Measurements from ENCODE around the gene CEND1.

Gene CEND1

GRCh38 chr11:789943-790342, at the start of gene CEND1:
Gene CEND1 (minus strand): TSS chr11:790090. CDS start chr11:788576, 1,514 bp downstream.
- DNase-seq: peak; percentile 39

GRCh38 chr11:839280-839623, 49.4 kb upstream of the CEND1 start:
- DNase-seq: no peak

DNA sequence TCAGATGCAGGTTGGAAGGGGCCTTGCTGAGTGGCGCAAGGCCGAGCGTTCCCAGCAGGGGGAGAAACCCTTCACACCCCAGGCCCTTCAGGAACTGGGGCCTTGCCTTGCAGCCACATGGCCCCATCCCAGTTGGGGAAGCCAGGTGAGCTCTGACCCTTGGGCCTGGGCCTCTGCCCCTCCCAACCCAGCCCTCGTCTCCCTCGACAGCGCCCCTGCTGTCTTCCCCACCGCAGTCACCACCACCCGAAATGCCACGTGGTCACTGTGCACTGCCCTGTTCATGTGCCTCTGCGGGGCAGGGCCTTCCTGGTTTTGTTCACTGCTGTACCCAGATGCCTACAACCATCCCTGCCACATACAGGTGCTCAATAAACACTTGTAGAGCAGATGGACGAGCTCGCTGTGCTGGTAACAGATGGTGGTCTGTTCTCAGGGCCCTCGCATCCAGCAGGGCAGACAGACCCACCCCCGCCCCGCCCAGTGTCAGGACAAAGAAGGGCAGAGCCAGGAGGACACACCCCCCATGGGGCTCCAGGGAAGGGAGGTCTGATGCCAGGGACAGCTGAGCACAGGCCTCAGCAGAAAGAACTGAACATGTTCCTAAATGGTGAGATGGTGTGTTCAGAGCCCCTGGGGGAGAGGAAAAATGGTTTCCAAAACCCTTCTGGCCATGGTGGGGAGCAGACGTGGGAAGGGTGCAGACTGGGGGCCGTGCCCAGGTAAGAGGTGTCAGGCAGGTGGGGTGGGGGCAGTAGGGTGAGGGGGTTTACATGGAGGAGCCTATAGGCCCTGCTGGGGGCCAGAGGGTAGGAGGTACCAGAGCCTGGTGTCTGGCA, 48.8 kb upstream of the CEND1 start:
- peak; percentile 22 for DNase-seq

DNA sequence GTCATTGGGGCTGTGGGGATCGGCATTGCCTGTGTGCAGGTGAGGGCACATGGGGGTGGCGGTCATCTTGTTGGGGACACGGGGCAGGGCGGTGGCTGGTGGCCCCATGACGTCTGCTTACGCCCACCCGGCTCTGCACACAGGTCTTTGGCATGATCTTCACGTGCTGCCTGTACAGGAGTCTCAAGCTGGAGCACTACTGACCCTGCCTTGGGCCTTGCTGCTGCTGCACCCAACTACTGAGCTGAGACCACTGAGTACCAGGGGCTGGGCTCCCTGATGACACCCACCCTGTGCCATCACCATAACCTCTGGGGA, 48.1 kb upstream of the CEND1 start:
- no peak for DNase-seq

DNA sequence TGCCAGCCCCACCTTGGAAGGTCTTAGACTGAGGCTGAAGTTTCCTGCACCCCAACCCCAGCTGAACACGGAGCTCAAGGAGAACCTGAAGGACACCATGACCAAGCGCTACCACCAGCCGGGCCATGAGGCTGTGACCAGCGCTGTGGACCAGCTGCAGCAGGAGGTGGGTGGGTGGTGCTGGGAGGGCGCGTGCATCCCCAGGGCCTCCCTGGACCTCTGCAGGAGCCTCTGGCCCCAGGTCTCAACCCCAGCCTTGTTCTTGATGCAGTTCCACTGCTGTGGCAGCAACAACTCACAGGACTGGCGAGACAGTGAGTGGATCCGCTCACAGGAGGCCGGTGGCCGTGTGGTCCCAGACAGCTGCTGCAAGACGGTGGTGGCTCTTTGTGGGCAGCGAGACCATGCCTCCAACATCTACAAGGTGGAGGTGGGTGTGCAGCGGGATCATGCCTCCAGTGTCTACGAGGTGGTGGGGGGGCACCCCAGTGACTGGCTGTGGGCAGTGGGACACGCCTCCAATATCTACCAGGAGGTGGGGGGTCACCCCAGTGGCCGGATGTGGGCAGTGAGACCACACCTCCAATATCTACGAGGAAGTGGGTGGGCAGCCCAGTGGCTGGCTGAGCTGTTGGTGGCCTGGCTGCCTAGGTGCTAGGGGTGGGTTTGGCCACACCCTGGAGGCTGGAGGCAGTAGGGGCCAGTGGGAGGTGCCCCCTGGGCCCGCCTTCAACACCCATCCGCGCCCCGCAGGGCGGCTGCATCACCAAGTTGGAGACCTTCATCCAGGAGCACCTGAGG, 47.5 kb upstream of the CEND1 start:
- DNase-seq: no peak

- DNase-seq: no peak
Observed at GRCh38 chr11:836700-837099, 46.8 kb upstream of the CEND1 start.

GRCh38 chr11:836274-836673, 46.4 kb upstream of the CEND1 start:
- no peak for DNase-seq

DNA sequence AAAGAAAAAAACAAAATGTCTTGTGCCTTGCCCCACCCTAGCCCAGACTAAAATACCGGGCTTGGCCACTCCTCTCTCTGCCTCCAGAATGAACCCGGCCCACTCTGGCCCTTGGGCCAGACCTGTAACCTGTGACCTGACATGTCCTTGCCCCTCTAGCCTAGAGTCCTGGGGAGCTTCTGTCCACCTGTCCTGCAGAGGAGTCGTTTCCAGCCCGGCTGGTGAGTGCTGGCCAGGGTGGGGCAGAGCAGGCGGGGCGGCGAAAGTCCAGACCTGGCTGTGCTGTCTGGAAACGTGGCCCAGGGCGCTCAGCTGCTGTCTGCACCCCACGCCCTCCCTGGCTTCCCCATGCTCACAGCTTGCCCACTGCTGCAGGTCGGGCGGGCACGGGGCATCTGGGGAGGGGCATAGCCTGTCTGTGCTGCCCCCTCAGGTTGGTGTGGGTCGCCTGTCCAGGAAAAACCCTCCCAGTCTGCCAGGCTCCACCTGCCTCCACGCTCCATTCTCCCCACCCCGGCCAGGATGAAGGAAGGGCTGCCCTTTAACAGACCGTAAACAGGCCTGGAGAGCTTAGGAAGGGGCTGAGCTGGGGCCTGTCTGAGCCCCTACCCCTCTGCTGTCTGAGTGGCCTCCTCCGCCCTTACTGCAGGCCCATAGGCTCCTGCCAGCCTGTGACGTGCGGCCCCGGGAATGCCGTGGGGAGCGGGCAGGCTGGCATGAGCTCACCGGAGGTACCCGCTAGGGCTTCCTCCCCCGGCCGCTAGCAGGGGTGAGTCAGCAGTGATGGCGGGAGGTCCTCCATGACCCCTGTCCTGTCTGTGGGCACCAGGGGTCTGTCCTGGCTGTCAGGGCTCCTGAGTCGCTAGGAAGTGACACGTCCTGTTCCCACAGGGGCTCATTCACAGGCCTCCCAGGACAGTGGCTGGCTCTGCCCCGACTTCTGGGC, 44.8 kb upstream of the CEND1 start:
- peak; percentile 36 for DNase-seq

- DNase-seq: no peak
Observed at GRCh38 chr11:833849-834311, 44.0 kb upstream of the CEND1 start.

DNA sequence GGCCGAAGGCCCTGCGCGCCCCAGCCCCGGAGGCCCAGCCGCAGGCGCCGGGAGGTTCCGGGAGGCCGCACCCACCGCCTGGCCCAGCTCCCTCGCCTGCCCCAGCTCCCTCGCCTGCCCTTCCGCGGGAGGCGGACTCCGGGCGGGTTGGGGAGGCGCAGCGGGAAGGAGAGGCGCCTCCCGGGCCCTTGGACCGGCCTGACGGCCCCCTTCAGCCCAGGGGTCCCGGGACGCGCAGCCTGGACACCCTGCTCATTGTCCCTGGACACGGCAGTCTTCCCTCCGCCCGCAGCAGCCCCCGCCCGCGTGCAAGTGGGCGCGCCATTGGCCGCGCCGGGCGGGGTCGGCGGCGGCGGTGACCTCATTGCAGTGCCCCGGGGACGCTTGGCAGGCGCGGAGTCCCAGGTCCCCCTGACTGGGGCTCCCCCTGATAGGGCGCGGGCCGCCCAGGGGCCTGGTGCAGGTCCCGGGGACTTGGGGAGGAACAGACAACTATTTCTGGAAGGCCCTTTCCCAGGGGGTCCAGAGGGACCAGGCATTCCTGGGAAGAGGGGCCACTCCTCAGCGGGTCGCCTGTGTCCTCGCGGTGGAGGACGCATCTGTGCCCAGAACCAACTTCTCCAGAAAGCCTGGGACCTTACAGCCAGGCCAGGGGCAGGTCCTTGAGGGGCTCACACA, 43.4 kb upstream of the CEND1 start:
- peak; percentile 31 for DNase-seq

DNA sequence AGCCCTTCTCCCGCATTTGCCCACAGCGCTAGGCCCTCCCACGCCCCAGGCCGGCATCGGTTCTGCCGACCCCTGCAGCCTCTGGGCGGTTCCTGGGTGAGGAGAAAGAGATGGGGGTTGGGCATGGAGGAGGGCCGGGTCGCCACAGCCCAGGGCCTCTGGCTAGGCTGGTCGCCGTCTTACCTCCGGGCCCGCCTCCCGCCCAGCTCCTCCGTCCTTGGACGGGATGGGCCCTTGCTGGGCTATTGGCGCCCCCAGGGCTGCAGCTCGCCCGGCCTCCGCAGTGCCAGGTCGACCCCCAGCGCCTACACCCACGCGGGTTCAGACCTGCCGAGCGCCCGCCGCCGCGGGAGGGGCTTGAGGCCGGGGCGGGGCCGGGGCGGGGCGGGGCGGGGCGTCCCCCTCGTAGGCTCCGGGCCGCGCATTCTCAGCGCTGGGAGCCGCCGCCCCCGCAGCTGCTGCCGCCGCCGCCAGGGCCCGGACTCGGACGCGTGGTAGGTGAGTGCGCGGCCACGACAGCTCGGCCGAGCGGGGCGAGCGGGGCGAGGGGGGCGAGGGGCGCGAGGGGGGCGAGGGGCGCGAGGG, 42.7 kb upstream of the CEND1 start, which contains the start of gene CD151:
CD151 (plus strand) TSS at position 424 of the 585 bp plus-strand sequence. CDS start 3,118 bp downstream, outside the sequence.
- peak; percentile 52 for DNase-seq

GRCh38 chr11:831961-832528, 42.2 kb upstream of the CEND1 start:
- DNase-seq: no peak

GRCh38 chr11:831118-831864, 41.4 kb upstream of the CEND1 start:
- DNase-seq: peak; percentile 50

DNA sequence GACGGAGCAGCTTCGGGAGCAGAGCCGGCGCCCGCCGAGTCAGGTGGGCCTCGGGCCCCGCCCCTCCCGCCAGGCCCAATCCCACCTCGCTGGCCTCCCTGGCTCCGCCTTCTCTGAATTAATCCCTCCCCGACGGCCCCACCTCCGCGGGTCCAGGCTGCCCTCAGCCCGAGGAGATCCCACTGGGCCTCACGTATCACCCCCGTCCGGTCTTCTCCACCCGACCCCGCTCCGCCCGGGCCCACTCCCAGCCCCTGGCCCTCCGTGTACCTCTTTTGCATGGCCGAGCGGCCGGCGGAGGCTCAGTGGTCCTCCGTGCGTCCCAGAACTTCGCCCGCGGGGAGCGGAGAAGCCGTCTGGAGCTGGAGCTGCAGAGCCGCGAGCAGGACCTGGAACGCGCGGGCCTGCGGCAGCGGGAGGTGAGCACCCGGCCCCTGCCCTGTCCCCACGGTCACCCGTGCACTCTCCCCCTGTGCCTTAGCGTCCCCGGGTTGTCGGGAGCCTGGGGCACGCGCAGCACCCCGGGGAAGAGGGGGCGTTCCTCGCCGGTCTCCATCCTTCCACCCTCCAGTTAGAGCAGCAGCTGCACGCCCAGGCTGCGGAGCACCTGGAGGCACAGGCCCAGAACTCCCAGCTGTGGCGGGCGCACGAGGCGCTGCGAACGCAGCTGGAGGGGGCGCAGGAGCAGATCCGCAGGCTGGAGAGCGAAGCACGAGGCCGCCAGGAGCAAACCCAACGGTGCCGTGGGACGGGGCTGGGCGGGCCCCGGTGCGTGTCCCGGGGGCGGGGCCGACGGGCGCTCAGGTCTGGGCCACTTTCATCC, 40.6 kb upstream of the CEND1 start:
- peak; percentile 44 for DNase-seq

- DNase-seq: no peak
Observed at GRCh38 chr11:829847-830294, 40.0 kb upstream of the CEND1 start.

DNA sequence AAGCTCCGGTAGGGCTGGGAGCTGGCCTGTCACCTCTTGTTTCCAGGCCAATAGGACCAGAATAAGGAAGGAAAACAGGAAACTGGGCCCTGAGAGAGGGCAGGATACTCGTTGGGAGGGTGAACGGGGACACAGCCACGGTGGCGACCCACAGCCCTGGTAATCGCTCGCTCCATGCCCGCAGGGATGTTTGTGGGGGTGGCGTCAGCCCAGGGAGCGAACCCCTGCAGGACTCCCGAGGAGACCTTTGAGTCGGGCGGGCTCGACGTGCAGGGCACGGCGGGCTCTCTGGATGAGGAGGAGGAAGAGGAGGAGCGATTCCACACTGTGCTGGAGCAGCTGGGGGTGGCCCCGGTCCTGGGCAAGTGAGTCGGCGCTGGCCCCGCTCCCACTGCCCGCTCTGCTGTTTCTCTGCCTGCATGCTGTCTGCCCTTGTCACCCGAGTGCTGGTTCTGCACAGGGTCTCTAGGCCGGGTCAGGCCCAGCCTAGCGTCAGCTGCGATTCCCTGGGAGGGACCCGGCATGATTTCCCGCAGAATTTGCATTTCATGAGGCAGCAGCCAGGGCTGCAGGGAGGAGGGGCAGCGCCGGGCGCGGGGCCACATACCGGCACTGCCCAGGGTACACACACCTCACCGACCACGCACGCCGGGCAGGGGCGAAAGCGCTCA, 39.4 kb upstream of the CEND1 start:
- no peak for DNase-seq

DNA sequence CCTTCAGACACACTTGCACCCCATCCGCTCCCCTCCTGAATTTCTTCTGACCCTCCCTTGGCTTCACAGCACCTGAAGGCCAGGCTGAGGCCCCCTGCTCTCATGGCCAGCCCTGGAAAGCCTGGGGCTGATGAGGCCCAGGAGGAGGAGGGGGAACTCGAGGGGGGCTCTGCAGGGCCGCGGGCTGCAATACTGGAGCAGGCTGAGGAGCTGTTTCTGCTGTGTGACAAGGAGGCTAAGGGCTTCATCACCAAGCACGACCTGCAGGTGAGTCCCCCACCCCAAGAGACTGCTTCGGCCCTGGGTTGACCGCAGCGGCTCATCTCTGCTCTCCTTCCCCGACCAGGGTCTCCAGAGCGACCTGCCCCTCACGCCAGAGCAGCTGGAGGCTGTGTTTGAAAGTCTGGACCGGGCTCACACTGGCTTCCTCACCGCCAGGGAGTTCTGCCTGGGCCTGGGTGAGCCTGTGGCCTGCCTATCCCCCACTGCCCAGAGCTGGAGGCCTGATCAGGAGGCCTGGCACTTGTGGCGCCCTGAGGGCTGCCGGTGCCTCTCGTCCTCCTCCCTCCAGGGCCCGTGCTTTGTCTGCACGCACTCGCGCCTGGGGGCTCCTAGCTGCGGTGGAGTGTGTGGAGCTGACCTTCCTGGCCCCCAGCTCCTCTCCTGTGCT, 38.8 kb upstream of the CEND1 start:
- DNase-seq: no peak

DNA sequence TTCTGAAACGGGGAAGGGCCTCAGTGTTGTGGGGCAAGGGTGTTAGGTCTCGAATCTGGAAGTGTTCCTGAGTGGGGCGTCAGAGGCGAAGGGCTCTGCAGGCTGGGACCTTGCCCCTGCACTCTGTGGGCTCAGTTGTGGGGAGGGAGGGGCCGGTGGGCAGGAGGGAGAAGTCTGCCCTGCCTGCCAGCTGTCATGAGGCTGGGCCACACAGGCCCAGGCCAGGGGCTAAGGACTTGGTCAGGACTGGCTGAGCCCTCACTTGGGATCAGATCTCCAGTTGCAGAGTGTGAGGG, 38.0 kb upstream of the CEND1 start, which contains the start of gene CRACR2B:
CRACR2B (plus strand) TSS at position 23 of the 296 bp plus-strand sequence. CDS start 689 bp downstream, outside the sequence.
- DNase-seq: no peak
